ENCODE data around the gene C6orf89. TPM values are rescaled to one million over a fixed set of nuclear protein-coding genes. Genes with fewer than 3 reads are reported as not detected.

Gene C6orf89
- total RNA-seq, 1 experiment from 2014 or later: 22.6 TPM

GRCh38 chr6:36914227-36914794 lies 28.6 kb downstream of the C6orf89 start:
- no TSS peak for BruUV-seq (replicated peaks)
- Histone ChIP-seq H3K27me3 (replicated peaks; ENCODE audit: insufficient read depth, low read depth, low read length, poor library complexity) (no peaks in the 10 kb centered on the region), H3K27ac (ENCODE audit: low read depth, low read length, poor library complexity, severe bottlenecking) (no peak overlapping the region), H3K4me1 (ENCODE audit: insufficient read depth, low read length, poor library complexity, severe bottlenecking) (no peaks in the 10 kb centered on the region), H3K4me3 (ENCODE audit: low read depth, low read length, poor library complexity, severe bottlenecking) (no peak overlapping the region), H3K36me3 (ENCODE audit: insufficient read depth, low read length, poor library complexity, severe bottlenecking) (peaks cover 13% of the 10 kb centered on the region), H3K9me3 (ENCODE audit: low read depth, low read length, poor library complexity, severe bottlenecking) (no peaks in the 10 kb centered on the region)
- no peak for DNase-seq (ENCODE audit: low spot score)
- intact Hi-C loops (cut with micrococcal nuclease; ENCODE audit: unreplicated experiment): no loop called here
- no peak for TF ChIP-seq CTCF (conservative IDR thresholded peaks at IDR 0.05; ENCODE audit: low read depth, low read length)
- TF ChIP-seq EZH2 (IDR thresholded peaks at IDR 0.05; ENCODE audit: borderline replicate concordance, low read depth, low read length, poor library complexity, severe bottlenecking): no peak
- ChIA-PET CTCF (interaction anchor here (0.5 to 1.5 kb wide), 2 partner anchors 17 to 104 kb away, joined by 3 to 5 read pairs; no protein-coding TSS in a partner anchor), POLR2A (ENCODE audit: low non-redundant PET) (no interaction called here)

DNA sequence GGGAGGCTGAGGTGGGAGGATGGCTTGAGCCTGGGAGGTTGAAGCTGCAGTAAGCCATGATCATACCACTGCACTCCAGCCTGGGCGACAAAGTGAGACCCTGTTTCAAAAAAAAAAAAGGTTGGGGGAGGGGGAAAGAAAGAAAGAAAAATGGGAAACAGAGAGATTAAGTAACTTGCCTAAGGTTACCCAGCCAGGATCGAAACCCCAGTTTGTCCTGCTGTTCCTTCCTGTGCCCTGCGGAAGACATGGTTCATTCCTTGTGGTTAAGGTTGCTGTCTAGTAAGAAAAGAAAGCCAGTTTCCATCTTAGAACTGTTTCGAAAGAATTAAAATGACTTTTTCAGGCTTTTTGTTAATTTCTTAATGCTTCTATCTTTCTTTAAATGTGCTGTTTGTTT lies 29.8 kb downstream of the C6orf89 start:
- TF ChIP-seq EZH2 (IDR thresholded peaks at IDR 0.05; ENCODE audit: borderline replicate concordance, low read depth, low read length, poor library complexity, severe bottlenecking) (no peak), CTCF (conservative IDR thresholded peaks at IDR 0.05; ENCODE audit: low read depth, low read length) (no peak)
- H3K27ac ChIP-seq (ENCODE audit: low read depth, low read length, poor library complexity, severe bottlenecking): no peak overlapping the region
- no peaks in the 10 kb centered on the region for H3K27me3 ChIP-seq (replicated peaks; ENCODE audit: insufficient read depth, low read depth, low read length, poor library complexity)
- no peaks in the 10 kb centered on the region for H3K4me1 ChIP-seq (ENCODE audit: insufficient read depth, low read length, poor library complexity, severe bottlenecking)
- no peak overlapping the region for H3K4me3 ChIP-seq (ENCODE audit: low read depth, low read length, poor library complexity, severe bottlenecking)
- no TSS peak for BruUV-seq (replicated peaks)
- H3K36me3 ChIP-seq (ENCODE audit: insufficient read depth, low read length, poor library complexity, severe bottlenecking): peaks cover 13% of the 10 kb centered on the region
- POLR2A ChIA-PET (ENCODE audit: low non-redundant PET): no interaction called here
- CTCF ChIA-PET: interaction anchor here (1.5 kb wide), 1 partner anchor 102 kb away, joined by 5 read pairs; no protein-coding TSS in a partner anchor
- intact Hi-C loops (cut with micrococcal nuclease; ENCODE audit: unreplicated experiment): no loop called here
- no peak for DNase-seq (ENCODE audit: low spot score)
- H3K9me3 ChIP-seq (ENCODE audit: low read depth, low read length, poor library complexity, severe bottlenecking): no peaks in the 10 kb centered on the region

DNA sequence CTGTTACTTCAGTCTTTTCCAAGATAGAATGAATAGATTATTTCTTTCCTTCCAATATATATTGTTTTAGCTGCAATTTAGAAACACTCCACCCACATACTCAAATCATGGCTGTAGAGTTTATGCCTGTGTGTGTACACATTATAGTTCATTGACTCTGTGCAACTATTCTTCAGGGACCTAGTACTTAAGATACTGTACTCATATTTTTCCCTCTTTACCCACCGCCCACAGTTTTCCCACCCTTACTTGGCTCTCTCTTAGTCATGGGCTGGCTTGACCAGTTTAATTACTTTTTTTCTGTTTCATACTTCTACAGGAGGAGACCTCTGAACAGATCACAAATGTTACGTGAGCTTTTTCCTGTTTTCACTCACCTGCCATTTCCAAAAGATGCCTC lies 30.4 kb downstream of the C6orf89 start:
- intact Hi-C loops (cut with micrococcal nuclease; ENCODE audit: unreplicated experiment): no loop called here
- Histone ChIP-seq H3K27ac (ENCODE audit: low read depth, low read length, poor library complexity, severe bottlenecking) (no peak overlapping the region), H3K27me3 (replicated peaks; ENCODE audit: insufficient read depth, low read depth, low read length, poor library complexity) (no peaks in the 10 kb centered on the region), H3K36me3 (ENCODE audit: insufficient read depth, low read length, poor library complexity, severe bottlenecking) (peaks cover 13% of the 10 kb centered on the region), H3K4me3 (ENCODE audit: low read depth, low read length, poor library complexity, severe bottlenecking) (no peak overlapping the region), H3K9me3 (ENCODE audit: low read depth, low read length, poor library complexity, severe bottlenecking) (no peaks in the 10 kb centered on the region), H3K4me1 (ENCODE audit: insufficient read depth, low read length, poor library complexity, severe bottlenecking) (no peaks in the 10 kb centered on the region)
- no peak for TF ChIP-seq EZH2 (IDR thresholded peaks at IDR 0.05; ENCODE audit: borderline replicate concordance, low read depth, low read length, poor library complexity, severe bottlenecking)
- TF ChIP-seq CTCF (conservative IDR thresholded peaks at IDR 0.05; ENCODE audit: low read depth, low read length): no peak
- BruUV-seq (replicated peaks): no TSS peak
- POLR2A ChIA-PET (ENCODE audit: low non-redundant PET): no interaction called here
- no peak for DNase-seq (ENCODE audit: low spot score)
- CTCF ChIA-PET: no interaction called here
